DOHH2 (cell line): ENCODE measurements around the gene TPM3.

Source experiments
- EZH2phosphoT487 ChIP-seq: fragments of 200-600 bp; sonication (generic); IDR thresholded peaks from 2 replicates; pipeline ENCODE4 v1.6.1; 2017; ENCODE audit warnings: borderline replicate concordance, mild to moderate bottlenecking, antibody characterized with exemption, low read length, moderate library complexity, mixed read lengths
- TF ChIP-seq, protein P1 (sequence below): fragments of 200-600 bp; sonication (generic); IDR thresholded peaks from one replicate; pipeline ENCODE4 v1.5.1; 2014; ENCODE audit warnings: antibody characterized with exemption, mild to moderate bottlenecking, low read depth, low read length; ENCODE audit not compliant: poor library complexity, severe bottlenecking

DNA sequence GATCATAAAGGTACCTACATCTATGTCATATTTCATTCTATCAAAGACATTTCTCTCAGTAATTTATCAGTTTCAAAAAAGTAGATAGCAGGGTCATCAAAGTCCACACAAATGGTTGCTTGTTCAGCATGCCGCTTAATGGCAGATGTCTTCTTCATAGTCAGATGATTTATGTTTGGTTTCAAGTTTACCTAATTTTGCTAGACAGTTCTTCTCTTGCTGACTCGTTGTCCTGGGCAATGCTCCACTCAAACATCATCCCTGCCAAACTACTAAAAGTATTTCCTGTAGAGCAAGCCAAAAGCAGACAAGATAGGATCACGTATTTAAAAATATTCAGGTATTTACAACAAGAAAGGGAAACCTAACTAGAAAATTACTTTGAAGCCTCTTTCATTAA lies 50.7 kb downstream of the TPM3 start:
- TF ChIP-seq, protein P1, sequence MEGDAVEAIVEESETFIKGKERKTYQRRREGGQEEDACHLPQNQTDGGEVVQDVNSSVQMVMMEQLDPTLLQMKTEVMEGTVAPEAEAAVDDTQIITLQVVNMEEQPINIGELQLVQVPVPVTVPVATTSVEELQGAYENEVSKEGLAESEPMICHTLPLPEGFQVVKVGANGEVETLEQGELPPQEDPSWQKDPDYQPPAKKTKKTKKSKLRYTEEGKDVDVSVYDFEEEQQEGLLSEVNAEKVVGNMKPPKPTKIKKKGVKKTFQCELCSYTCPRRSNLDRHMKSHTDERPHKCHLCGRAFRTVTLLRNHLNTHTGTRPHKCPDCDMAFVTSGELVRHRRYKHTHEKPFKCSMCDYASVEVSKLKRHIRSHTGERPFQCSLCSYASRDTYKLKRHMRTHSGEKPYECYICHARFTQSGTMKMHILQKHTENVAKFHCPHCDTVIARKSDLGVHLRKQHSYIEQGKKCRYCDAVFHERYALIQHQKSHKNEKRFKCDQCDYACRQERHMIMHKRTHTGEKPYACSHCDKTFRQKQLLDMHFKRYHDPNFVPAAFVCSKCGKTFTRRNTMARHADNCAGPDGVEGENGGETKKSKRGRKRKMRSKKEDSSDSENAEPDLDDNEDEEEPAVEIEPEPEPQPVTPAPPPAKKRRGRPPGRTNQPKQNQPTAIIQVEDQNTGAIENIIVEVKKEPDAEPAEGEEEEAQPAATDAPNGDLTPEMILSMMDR, result no peak
- TF ChIP-seq EZH2phosphoT487, result no peak
